Stimulated activated naive CD8-positive, alpha-beta T cell treated with anti-CD3 and anti-CD28 coated beads, Interleukin-15, Interleukin-2, amounts not matched to agents 100 U/mL and 50 U/mL, for 24 hours (primary cell): ENCODE measurements around the gene RALY.

Experiments
- ATAC-seq: fragments of 150-1000 bp; cut with Tn5 transposase; one replicate; pipeline ENCODE4 v1.10.0; 2021
- DNase-seq: peaks from one replicate; pipeline ENCODE4 v3.0.0; 2021

Gene RALY

GRCh38 chr20:33986560-33987216 is 7.0 kb upstream of the RALY start:
- ATAC-seq (no peak), DNase-seq (no peak)

DNA sequence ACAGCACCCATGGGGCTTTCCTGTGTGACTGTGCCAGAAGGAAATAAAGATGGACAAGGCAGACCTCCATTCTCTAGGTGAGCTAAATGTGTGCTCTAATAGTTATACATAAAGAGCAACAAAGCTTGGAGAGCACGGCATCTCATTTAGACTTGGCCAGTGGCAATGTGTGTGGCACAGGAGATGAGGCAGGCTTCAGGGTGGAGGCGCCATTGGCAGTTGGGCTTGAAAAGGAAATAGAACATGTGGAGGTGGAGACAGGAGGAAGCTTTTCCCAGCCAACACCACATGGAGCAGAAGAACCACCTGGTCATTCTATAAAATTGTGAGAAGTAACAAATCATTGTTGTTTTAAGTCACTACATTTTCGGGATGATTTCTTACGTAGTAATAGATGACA is 3.6 kb upstream of the RALY start:
- ATAC-seq (no peak), DNase-seq (no peak)

GRCh38 chr20:33991502-33991901 is 2.2 kb upstream of the RALY start:
- ATAC-seq: no peak

GRCh38 chr20:33992145-33992922 is 1.4 kb upstream of the RALY start:
- no peak for ATAC-seq
- DNase-seq: no peak

More at GRCh38 chr20:33991502-33991901, 2.2 kb upstream of the RALY start:
- DNase-seq: no peak

- peak; percentile 99 for DNase-seq
- peak; percentile 87 for ATAC-seq
Measured at GRCh38 chr20:33992923-33993575, 662 bp upstream of the RALY start.

DNA sequence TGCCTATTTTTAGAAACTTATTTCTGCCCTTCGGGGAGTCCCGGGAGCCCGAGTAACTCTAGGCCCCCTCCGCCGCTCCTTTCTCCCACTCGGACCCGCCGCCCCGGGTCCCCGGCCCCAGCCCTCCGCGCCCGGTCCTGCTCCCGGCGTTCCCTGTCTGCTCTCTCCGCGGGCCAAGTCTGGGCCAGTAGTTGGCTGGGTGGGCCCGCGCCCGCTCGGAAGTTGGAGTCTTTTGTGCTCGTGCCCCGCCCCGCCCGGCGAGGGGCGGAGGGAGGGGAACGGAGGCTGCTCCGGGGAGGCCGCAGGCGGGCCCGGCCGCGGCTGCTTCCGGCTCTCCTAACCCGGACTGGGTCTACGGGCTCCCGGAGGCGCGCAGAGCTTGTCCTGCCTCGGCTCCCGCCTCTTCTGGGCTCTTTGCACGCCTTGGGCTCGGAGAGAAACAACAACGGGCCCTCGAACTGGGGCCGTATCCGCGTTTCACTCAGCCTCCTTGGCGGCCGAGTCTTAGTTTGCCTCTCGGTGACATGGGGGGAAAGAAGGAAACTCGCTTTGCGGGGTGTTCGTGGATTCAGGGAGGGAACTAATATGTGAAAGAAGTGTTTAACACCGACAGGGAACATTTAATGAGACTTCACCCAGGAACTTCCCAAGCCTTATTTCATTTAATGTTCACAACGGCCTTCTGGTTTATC is 657 bp downstream of the RALY start:
- ATAC-seq (peak; percentile 44), DNase-seq (peak; percentile 86)

DNA sequence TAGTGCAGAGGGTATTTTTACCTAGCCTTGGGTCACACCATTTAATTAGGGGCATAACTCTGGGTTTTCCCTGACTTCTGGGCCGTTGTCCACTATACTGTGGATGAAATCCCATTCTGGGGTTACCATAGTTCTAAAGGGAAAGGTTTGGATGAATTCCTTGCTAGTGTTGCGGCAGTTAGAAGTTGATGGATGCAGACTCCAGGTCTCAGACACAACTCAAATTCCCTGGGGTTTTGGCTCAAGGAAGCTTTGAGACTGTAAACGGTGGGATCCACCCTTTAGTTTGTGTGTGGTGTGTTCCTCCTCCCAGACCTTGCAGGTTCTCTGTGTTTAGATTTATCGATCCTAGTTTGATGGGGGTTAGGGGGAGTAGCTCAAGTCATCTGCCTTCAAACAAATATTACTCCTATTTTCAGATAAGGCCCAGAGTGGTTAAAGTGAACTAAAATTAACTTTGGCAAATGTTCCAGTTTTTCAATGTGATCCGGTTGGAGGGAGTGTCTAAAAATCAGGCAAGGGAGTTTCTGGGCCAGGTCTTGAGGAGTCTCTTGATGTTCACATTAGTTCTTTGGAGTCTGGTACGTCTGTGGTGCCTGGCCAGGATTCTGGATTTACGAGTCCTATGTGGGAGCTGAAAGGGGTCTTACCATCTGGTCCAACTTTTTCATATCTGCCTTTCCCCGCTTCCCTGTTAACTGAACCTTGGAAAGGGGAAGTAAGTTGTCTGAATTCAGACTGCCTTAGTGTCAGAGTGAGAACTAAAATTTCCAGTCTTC is 1.5 kb downstream of the RALY start:
- ATAC-seq (no peak), DNase-seq (no peak)

GRCh38 chr20:33999025-33999649 is 5.4 kb downstream of the RALY start:
- DNase-seq: no peak
- no peak for ATAC-seq

DNA sequence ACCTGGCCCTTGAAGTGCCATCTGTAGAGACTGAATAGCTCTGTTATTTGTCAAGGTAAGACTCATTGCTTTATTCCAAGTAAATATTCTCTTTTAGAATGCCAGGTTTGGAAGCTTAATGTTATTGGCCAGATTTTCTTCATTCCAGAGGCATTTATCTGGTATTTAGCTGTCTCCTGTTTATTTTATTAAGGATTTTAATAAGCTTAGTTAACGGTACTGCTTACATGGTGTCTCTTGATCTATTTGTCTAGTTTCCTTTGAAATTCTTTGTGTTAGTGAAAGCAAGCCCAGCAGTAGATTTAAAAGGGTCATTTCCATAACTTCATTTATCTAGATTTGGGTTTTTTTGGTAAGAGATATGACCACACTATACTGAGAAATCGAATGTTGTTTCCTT is 7.7 kb downstream of the RALY start:
- ATAC-seq (no peak), DNase-seq (no peak)

- DNase-seq: no peak
- ATAC-seq: no peak
Measured at GRCh38 chr20:34004227-34004626, 10.5 kb downstream of the RALY start.

DNA sequence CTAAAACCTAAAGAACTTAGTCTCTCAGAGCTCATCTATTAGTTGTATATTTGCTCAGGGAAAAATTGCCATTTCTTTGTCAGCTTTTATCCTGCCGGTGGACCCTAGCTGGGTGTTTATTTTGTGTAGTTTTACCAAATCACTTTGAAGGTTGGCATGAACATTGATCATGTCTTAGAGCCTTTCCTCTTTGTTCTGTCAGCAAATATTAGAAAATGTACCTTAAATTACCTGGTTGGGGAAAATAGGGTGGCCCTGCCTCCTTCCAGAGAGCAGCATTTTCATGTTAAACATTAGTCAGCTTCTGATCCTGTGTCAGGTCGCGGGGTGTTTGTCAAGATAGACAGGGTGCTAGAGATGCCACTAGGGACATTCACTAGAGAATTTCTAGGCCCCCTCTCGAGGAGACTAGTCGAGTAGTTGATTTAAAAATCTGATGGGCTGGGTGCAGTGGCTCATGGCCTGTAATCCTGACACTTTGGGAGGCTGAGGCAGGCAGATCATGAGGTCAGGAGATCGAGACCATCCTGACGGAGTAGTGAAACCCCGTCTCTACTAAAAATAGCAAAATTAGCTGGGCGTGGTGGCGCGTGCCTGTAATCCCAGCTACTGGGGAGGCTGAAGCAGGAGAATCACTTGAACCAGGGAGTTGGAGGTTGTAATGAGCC is 11.2 kb downstream of the RALY start:
- ATAC-seq (no peak), DNase-seq (no peak)

DNA sequence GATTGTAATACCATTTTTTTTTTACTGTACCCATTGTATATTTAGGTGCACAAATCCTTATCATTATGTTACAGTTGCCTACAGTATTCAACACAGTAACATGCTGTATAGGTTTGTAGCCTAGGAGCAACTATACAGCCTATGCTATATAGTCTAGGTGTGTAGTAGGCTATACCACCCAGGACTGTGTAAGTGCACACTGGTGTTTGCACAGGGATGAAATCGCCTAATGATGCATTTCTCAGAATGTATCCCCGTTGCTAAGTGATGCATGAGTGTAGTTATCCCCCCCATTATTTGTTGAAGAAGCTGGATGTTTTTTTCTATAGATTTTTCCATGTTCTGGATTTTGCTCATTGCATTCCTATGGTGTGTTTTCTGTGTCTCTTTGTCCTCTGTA is 12.9 kb downstream of the RALY start:
- no peak for DNase-seq
- ATAC-seq: no peak

DNA sequence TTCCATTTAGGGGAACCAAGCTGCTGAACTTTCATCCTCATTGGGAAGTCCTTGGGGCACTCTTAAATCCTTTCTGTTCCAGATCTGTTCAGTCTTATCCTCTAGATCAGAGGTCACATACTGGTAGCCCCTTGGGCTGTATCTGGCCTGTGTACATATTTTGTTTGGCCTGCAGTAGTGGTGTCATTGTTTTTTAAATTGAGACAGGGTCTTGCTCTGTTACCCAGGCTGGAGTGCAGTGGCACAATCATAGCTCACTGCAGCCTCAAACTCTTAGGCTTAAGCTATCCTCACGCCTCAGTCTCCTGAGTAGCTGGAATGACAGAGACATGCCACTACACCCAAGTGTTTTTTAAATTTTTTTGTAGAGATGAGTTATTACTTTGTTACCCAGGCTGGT is 14.8 kb downstream of the RALY start:
- ATAC-seq: no peak
- no peak for DNase-seq

DNA sequence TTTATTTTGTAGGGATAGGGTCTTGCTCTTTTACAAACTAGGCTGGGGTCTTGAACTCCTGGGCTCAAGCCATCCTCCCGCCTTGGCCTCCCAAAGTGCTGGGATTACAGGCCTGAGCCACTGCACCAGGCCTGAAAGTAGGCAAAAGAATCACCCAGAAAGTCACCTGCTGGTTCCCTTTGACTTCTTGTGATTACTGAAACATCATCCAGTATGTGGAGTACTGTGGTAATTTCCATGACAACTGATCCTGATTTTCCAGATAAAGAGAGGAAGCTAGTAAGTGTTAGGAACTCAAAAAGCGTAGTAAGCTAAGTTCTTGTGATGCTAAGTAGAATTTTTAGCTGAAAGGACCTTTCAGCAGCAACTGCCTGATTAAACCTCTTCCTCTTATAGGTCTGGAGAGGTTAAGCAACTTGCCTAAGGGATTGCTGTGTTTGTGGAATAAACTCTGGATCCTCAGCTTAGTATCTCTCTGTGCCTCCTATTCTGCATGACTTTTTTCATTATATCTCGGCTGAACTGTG is 16.8 kb downstream of the RALY start:
- no peak for DNase-seq
- no peak for ATAC-seq

DNA sequence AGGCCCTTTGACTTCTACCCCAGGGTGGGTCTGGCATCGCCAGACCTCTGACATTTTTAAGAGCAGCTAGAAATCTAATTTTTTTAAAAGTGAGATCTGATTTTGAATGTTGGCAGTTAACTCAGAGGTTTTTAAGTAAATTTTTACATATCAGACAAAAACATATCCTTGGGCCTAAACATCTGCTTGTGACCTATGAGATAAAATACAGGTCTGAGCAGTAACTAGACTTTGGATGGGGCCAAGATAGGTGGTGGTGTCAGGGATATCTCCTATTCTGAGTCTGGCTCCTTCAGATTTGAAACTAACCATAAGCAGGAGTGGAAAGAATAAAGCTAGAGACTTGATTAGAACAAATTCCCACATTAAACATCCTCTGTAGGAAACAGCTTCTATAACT is 17.6 kb downstream of the RALY start:
- DNase-seq (no peak), ATAC-seq (no peak)

DNA sequence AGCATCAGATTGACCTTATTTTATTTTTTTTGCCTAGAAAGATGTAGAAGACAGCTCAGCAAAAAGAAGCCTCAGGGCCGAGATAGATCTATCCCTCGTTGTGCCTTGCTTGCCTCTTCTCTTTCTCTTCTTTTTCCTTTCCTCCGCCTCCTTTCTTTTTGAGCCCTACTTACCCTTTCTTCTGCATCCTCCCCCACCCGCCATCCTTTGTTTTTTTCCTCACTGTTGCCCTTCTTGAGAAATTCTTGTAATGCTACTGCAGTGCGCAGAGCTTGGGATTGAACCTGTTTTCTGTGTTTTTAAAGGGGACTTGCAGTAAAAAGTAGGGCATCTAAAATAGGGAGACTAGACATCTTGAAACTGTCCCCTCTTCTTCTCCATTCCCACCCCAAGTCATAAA is 18.6 kb downstream of the RALY start:
- ATAC-seq (no peak), DNase-seq (no peak)

DNA sequence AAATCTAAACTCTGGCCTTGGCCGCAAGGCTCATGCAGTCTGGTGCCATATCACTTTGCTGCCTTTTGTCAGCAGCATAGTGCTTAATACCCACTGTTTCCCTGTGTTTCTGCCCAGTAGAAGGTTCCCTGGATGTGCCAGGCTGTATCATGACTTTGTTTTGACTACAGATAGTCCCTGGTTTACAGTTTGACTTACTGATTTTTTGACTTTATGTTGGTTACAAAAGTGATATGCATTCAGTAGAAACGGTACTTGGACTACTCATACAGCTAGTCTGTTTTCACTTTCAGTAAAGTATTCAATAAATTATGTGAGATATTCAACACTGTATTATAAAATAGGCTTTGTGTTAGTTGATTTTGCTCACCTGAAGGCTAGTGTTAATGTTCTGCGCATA is 19.0 kb downstream of the RALY start:
- no peak for ATAC-seq
- no peak for DNase-seq

- no peak for ATAC-seq
- DNase-seq: no peak
Measured at GRCh38 chr20:34013554-34013953, 19.8 kb downstream of the RALY start.

DNA sequence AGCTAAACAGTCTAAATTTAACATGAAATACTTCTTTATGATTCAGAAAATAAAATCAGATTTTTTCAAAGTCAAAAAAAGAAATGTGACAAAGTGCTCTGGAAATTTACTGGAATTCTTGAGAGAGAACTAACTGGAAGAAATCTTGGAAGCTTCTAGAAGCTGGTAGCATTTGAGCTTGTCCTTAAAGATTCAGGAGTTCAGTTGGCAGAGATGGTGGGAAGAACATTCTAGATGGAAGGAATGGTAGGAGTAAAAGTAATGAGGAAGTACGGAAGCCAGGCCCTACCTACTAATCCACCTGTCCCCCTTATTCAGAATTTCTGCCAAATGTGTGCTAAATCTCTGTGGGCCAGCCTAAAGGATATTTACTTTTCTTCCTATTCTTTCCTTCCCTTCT is 21.2 kb downstream of the RALY start:
- no peak for ATAC-seq
- no peak for DNase-seq

DNA sequence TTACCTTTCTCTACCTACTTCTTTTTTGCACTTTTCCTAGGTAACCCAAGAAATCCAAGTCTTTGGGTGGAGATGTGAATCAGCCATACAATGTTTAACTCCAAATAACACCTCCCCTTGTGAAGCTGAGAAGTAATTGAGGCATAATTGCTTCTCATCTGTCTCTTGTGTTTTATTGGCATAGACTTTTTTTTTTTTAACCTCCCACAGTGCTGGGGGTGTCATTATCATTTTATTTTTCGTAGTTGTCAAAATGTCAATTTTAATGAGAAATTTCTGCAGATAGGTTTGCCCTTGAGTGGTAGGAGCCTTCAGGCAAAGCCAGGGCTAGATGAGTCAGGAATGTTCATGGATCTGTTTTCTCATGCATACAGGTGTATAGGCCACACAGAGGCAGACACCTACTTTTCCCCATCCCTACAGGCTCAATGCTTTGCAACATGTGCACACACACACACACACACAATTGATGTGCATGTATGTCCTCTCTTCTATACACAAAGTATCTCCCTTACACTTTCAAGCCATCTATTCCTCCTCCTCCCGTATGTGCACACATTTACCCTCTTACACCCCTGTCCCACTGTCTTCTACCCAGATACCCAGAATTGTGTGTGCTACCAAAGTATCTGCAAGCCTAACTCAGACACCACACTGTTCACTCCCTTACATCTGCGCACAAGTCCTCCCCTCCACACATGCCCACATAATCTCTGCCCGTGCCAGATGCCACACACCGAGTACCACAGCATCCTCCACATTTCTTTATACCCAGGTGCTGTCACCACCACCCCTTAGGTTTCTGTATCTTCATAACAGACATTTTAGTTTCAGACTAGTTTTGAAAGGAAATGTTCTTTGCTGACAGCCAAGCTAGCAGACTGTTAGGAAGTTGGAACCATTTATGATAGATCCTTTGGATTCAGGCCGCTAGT is 22.0 kb downstream of the RALY start:
- DNase-seq: no peak
- ATAC-seq: no peak
